Activated T-cell treated with anti-CD3 and anti-CD28 coated beads, Interleukin-2, amount 50 U/mL, for 48 hours (primary cell): ENCODE measurements around the gene XKR3.
"Not testable (repeated sequence)": the region's sequence is repeated elsewhere in the genome, so short reads cannot be mapped to it uniquely, and the experiment has no call there.

ENCODE experiments used
- DNase-seq, 2 experiments: peaks; one replicate each; pipeline ENCODE4 v3.0.0-alpha.2; 2020

Gene XKR3

DNA sequence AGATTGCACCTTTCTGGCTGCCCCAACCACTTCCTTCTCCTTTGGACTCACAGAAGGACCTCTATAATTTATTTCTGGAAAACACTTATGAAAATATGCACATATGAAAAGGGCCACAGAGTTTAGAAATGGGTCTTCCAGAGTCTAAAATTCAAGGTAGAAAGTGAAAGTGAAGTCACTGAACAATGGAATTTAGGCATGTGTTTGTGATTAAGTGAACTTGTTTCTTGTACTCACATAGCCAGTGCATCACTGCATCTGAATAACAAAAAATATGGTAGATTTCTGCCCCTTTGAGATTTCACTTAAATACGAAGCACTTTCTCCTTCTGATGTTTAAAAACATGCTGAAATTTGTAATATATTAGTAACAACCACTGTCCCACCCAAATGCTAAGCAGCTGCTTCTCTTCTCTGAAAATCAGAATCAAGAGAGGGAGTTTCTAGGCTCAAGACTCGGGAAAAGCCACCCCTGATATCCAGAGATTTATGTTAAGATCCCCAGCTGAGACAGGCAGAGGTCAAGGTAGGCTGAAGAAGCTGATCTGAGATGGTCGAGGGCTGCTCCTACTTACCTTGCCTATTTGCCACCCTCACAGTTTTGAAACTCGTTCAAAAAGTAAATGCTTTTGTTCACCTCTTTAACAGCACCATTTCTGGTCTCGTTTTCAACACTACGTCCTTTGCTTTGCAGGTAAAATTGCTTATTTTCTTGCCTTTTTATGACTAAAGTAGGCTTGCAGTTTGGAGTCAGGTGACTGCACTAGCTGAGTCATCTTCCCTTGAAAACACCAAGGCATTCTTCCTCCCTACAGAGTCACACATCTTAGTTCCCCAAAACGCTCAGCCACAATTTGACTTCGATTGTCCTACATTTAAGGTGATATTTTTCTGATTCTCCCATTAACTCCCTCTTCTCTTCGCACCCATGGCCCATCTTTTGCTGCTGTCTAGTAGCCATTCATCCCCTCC, at the start of gene XKR3:
XKR3 (minus strand) TSS at position 696 of the 972 bp plus-strand sequence. CDS start 17,338 bp downstream, outside the sequence.
- no peak for DNase-seq

- DNase-seq: not testable (repeated sequence)
These were observed 44.4 kb upstream of the XKR3 start for GRCh38 chr22:16869640-16870039.

GRCh38 chr22:16866167-16866566, 41.0 kb upstream of the XKR3 start:
- no peak for DNase-seq

DNA sequence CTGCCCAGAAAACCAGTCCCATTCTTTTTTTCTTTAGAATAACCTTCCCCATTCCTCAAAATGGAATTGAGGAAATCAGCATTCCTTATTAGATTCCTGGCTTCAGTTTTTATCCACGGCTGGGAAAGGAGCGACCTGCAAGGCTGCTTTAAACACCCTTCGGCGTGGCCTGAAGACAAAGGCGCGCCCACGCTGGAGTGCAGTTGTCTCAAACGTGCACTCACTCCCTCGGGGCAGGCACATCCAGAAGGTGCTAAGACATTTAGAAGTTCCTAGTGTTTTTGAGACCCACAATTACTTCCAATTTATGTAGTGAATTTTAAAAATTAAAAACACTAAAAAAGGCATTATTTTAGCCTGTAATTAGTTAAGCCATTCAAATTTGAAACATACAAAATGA, 31.6 kb upstream of the XKR3 start:
- DNase-seq: not testable (repeated sequence)

- no peak for DNase-seq
These were observed 29.4 kb upstream of the XKR3 start for GRCh38 chr22:16854631-16855030.

DNA sequence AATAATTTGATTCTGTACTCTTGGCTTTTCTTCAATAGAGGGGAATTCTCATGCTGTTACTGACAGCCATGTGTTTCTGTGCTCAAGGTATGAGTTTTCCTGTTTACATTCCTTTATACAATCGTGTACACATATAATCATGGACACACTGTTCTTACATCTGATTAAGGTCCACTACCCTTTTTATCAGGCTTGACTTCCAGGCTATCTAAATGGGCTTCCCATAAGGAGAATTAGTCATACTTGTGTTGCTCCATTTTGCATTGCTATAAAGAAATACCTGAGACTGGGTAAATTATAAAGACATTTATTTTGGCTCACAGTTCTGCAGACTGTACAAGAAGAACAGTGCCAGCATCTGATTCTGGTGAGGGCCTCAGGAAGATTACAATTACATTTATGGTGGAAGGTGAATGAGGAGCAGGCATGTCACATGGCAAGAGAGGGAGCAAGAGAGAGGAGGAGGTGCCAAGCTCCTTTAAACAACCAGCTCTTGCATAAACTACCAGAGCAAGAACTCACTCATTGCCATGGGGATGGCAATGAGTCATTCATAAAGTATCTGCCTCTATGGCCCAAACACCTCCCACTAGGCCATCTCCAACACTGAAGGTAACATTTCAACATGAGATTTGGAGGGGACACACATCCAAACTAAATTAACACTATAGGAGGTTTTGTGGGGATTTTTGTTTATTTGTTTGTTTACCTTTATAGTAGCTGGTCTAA, 26.2 kb upstream of the XKR3 start:
- not testable (repeated sequence) for DNase-seq

DNA sequence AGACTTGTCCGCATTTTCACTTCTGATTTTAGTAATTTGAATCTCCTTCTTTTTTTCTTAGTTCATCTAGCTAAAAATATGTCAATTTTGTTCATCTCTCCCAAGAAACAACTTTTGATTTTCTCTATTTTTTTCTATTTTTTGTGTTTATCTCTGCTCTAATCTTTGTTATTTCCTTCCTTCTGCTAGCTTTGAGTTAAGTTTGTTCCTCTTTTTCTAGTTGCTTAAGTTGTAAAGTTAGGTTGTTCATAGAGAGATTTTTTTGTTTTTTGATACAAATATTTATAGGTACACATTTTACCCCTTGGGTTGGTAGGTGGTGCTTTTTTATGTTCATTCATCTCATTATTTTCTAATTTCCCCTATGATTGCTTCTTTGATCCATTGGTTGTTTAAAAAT, 22.1 kb upstream of the XKR3 start:
- no peak for DNase-seq

- DNase-seq: no peak
These were observed 20.7 kb upstream of the XKR3 start for GRCh38 chr22:16845881-16846280.

DNA sequence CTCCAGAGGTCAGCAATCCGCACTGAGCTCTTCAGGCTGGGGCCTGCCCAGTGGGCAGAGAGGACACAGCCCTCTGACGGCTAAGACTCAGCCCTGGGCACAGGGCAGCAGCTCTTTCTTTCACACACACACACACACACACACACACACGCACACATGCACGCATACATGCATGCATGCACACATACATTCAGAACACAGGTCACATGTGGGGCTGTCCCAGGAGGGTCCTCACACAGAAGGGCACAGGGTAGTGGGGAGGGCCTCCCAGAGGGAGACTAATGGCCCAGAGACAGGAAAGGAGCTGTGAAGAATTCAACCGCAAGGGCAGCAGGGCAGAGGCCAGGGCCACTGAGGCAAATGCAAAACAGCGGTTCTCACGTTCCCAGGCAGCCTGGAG, 20.3 kb upstream of the XKR3 start:
- no peak for DNase-seq

GRCh38 chr22:16844529-16844928, 19.3 kb upstream of the XKR3 start:
- no peak for DNase-seq

DNA sequence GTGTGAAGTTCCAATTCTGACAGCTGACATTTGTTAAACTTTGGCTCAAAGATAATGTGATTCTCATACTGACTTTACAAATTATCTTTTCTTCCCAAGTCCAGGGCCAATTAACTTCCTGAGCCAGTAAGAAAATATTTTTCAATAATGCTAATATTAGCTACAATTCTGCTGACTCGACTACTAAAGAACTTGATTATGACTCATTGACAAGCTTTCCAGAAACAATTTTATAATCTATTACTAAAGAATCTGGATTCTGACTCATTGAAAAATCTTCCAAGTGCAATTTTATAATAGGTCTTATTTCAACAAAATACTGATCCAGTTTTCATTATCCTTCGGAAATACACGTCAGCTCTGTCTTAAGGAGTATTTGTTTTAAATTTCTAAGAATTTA, 12.9 kb upstream of the XKR3 start:
- no peak for DNase-seq

DNA sequence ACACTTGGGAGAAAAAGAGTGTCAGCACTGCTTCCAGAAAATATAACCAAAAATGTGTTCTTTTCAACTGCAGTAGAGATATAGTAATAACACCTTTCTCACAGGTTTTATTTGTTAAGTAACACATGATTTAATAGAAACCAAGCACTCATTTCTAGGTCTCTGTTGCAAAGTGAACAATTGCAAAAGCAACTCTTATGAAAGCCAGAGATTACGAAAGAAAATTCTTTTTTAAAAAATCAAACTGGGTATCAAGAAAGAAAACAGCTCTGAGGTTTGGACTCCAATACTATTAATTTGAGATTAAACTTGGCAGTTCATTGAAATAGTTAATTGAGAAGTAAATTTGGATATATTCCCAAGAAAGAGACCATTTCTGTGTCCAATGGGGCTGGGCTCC, 9.8 kb upstream of the XKR3 start:
- no peak for DNase-seq

- no peak for DNase-seq
These were observed 6.0 kb upstream of the XKR3 start for GRCh38 chr22:16831257-16831656.

DNA sequence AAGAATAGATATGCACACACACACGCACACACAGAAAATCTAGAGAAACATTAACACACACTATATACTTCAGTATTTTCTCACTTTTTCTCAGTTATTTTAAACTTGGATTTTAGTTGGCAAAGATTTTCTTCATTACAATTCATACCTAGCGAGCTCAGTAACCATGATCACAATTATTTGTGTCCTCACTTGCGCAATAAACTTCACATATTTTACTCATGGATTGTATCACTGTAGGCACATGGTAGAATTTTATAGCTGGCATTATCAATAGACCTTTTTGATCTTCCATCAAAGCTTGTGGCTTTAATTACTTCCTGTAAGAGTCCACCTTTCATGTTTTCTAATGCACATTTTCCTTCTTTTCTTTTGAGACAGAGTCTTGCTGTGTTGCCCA, 4.8 kb upstream of the XKR3 start:
- no peak for DNase-seq

- no peak for DNase-seq
These were observed 3.7 kb upstream of the XKR3 start for GRCh38 chr22:16828876-16829275.

GRCh38 chr22:16827506-16827905, 2.3 kb upstream of the XKR3 start:
- DNase-seq: no peak

DNA sequence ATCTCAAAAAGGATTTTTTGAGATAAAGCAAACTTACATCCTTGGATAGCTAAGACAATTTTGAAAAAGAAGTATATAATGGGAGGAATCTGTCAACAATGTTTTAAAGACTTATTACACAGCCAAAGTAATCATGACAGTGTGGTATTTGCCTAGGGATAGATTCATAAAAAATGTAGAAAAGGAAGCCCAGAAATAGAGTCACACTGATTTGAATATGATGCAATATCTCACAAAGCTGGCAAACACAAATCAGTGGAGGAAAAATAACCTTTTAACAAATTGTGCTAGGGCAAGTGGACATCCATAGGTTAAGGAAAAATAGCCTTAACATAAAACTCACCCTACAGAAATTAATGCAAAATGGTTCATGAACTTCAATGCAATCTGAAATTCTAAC, 6.0 kb downstream of the XKR3 start:
- no peak for DNase-seq

DNA sequence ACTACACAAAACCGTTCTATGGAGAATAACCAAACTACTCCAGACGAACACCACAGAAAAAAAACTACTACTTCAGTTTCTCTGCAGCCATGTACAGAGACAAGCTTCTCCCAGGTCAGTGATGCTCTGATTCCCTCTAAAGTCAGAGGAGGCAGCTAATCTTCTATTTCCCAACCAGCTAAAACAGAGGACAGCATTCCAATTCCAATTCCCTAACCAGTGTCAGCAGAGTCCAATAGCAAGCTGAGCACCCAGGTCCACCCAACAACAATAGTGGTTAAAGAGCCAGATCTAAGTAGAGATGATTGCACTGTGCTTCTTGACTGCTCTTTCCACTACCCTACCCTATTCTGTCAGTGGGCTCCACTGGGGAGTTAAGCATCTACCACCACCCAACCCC, 6.7 kb downstream of the XKR3 start:
- no peak for DNase-seq

DNA sequence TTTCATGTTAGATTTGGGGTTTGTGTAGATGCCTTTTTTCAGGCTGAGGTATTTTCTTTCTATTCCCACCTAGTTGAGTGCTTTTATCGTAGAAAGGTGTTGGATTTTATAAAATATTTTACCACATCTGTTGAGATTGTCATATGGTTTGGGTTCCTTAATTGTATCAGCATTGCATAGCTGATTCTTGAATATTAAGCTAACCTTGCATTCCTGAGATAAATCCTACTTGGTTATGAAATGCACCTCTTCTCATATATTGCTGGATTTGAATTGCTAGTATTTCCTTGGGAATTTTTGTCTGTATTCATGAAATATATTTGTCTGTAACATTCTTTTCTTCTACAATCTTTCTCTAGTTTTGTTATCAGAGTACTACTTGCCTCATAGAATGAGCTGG, 10.1 kb downstream of the XKR3 start:
- no peak for DNase-seq

GRCh38 chr22:16810188-16810802, 14.9 kb downstream of the XKR3 start:
- no peak for DNase-seq

DNA sequence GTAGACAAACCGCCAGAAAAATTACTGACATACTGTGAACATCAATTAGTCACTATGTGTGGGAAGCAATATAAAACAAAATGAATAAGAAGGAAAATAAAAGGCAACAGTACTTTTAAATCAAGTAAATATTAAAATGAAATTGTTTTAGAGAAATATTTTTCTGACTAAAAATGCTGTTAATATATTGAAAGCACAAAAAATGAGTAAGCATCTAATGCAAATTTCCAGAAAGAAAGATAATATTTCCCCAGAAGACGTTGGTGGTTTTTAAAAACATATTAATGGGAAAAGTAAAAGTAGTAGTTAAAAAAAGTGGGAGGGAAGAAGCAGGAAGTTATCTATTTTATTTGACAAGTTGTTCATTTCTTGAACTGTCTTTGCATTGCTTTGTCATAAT, 16.5 kb downstream of the XKR3 start:
- DNase-seq: no peak

GRCh38 chr22:16807109-16807508, 18.1 kb downstream of the XKR3 start:
- DNase-seq: no peak

DNA sequence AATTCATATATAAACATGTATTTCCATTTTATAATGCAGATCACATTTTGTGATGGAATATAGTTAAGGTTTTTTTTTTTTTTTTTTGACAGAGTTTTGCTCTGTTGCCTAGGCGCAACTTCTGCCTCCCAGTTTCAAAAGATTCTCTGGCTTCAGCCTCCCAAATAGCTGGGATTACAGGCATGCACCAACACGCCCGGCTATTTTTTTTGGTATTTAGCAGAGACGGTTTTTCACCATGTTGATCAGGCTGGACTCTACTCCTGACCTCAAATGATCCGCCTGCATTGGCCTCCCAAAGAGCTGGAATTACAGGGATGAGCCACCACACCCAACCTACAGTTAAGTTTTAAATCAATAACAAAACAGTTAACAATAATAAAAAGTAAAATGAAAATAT, 18.8 kb downstream of the XKR3 start:
- no peak for DNase-seq

GRCh38 chr22:16804882-16805281, 20.3 kb downstream of the XKR3 start:
- DNase-seq: no peak
